Measurements from ENCODE around the gene TBXA2R.

GRCh38 chr19:3590991-3591659 lies 15.6 kb downstream of the TBXA2R start:
- no peak for TF ChIP-seq POLR2AphosphoS5 (IDR thresholded peaks at IDR 0.05; ENCODE audit: low read depth)
- no peak for TF ChIP-seq CTCF (conservative IDR thresholded peaks at IDR 0.05; ENCODE audit: low read depth in 2 of 2)
- TF ChIP-seq EZH2 (IDR thresholded peaks at IDR 0.05; ENCODE audit: low read depth, unreplicated experiment) = no peak
- no peak for TF ChIP-seq STAT1 (IDR thresholded peaks at IDR 0.05; ENCODE audit: unreplicated experiment)
- TF ChIP-seq ZNF331 (CRISPR knock-in tag; IDR thresholded peaks at IDR 0.05; ENCODE audit: low read depth) = no peak
- no peak for TF ChIP-seq EZH2phosphoT487 (IDR thresholded peaks at IDR 0.05; ENCODE audit: unreplicated experiment)
- no peak for TF ChIP-seq CREB1 (CRISPR knock-in tag; IDR thresholded peaks at IDR 0.05; ENCODE audit: low read depth)
- no peak for TF ChIP-seq JUNB (IDR thresholded peaks at IDR 0.05; ENCODE audit: unreplicated experiment)
- TF ChIP-seq, protein P1, sequence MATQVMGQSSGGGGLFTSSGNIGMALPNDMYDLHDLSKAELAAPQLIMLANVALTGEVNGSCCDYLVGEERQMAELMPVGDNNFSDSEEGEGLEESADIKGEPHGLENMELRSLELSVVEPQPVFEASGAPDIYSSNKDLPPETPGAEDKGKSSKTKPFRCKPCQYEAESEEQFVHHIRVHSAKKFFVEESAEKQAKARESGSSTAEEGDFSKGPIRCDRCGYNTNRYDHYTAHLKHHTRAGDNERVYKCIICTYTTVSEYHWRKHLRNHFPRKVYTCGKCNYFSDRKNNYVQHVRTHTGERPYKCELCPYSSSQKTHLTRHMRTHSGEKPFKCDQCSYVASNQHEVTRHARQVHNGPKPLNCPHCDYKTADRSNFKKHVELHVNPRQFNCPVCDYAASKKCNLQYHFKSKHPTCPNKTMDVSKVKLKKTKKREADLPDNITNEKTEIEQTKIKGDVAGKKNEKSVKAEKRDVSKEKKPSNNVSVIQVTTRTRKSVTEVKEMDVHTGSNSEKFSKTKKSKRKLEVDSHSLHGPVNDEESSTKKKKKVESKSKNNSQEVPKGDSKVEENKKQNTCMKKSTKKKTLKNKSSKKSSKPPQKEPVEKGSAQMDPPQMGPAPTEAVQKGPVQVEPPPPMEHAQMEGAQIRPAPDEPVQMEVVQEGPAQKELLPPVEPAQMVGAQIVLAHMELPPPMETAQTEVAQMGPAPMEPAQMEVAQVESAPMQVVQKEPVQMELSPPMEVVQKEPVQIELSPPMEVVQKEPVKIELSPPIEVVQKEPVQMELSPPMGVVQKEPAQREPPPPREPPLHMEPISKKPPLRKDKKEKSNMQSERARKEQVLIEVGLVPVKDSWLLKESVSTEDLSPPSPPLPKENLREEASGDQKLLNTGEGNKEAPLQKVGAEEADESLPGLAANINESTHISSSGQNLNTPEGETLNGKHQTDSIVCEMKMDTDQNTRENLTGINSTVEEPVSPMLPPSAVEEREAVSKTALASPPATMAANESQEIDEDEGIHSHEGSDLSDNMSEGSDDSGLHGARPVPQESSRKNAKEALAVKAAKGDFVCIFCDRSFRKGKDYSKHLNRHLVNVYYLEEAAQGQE (IDR thresholded peaks at IDR 0.05; ENCODE audit: unreplicated experiment) = no peak
- TF ChIP-seq ZNF462 (CRISPR knock-in tag; IDR thresholded peaks at IDR 0.05) = no peak
- TF ChIP-seq, protein P2, sequence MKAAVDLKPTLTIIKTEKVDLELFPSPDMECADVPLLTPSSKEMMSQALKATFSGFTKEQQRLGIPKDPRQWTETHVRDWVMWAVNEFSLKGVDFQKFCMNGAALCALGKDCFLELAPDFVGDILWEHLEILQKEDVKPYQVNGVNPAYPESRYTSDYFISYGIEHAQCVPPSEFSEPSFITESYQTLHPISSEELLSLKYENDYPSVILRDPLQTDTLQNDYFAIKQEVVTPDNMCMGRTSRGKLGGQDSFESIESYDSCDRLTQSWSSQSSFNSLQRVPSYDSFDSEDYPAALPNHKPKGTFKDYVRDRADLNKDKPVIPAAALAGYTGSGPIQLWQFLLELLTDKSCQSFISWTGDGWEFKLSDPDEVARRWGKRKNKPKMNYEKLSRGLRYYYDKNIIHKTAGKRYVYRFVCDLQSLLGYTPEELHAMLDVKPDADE (IDR thresholded peaks at IDR 0.05) = no peak
- TF ChIP-seq NANOG (IDR thresholded peaks at IDR 0.05; ENCODE audit: borderline replicate concordance) = no peak

Measured in GM23338 (cell line).